Measurements from ENCODE around the gene COASY.

Gene COASY

DNA sequence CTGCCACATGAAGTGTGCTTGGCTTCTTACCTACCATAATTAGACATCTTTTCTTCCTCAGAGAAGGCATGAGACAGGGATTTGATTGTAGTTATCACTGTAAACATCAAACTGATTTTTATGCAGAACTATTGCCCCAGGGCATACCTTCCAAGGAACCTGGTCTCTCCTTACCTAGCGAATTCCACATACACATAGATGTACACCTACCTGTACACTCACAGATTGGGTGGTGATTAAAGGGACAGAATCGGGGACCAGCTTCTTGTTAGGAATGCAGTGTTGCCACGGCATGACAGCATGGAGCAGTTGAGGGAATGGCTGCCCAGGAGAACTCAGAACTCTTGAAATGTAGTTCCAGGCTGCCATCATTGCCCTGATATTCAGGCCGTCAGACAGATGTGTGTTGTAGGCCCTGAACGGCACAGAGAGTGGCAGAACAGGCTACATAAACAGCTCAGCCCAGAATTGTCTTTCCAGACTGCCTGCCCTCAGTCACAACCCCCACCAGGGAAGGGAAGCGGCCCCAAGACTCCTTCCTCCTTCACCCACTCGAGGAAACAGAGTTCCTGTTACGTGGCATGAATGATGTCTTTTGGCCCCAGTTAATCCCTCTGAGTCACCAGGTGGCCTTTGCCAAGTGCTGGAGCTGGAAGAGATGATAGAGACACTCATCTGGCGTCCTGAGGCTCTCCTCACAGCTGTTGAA lies 43.7 kb upstream of the COASY start:
- TF ChIP-seq, protein P1, sequence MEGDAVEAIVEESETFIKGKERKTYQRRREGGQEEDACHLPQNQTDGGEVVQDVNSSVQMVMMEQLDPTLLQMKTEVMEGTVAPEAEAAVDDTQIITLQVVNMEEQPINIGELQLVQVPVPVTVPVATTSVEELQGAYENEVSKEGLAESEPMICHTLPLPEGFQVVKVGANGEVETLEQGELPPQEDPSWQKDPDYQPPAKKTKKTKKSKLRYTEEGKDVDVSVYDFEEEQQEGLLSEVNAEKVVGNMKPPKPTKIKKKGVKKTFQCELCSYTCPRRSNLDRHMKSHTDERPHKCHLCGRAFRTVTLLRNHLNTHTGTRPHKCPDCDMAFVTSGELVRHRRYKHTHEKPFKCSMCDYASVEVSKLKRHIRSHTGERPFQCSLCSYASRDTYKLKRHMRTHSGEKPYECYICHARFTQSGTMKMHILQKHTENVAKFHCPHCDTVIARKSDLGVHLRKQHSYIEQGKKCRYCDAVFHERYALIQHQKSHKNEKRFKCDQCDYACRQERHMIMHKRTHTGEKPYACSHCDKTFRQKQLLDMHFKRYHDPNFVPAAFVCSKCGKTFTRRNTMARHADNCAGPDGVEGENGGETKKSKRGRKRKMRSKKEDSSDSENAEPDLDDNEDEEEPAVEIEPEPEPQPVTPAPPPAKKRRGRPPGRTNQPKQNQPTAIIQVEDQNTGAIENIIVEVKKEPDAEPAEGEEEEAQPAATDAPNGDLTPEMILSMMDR (IDR thresholded peaks at IDR 0.05; ENCODE audit: control insufficient read depth, extremely low read depth, insufficient read depth) = no peak
- no peak overlapping the region for H3K4me3 ChIP-seq (ENCODE audit: low read depth, low read length)
- DNase-seq (ENCODE audit: low read depth) = no peak

GRCh38 chr17:42518755-42519545 lies 43.0 kb upstream of the COASY start:
- H3K4me3 ChIP-seq (ENCODE audit: low read depth, low read length) = no peak overlapping the region
- TF ChIP-seq, protein P1 (IDR thresholded peaks at IDR 0.05; ENCODE audit: control insufficient read depth, extremely low read depth, insufficient read depth) = no peak
- no peak for DNase-seq (ENCODE audit: low read depth)

- TF ChIP-seq, protein P1 (IDR thresholded peaks at IDR 0.05; ENCODE audit: control insufficient read depth, extremely low read depth, insufficient read depth) = no peak
- no peak overlapping the region for H3K4me3 ChIP-seq (ENCODE audit: low read depth, low read length)
- peak; percentile 69 for DNase-seq (ENCODE audit: low read depth)
Observed at GRCh38 chr17:42519546-42520491, 42.1 kb upstream of the COASY start.

GRCh38 chr17:42520540-42520951 lies 41.4 kb upstream of the COASY start:
- no peak for DNase-seq (ENCODE audit: low read depth)

DNA sequence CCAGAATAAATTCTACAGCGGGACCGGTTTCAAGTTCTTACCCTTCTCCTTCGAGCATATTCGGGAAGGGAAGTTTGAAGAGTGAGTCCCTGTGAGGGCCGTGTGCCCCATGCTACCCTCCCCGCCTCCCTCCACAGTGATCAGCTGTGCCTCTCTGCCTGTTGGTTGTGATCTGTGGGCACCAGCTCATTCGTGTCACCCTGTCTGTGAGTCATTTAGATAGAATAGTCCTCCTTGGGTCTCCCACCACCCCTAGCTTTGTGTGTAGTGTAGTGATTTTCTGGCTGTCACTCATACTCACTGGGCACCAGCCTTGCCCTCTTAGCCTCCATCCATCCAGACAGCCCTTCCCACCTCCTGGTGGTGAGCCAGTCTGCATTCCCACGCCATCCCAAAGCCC lies 40.9 kb upstream of the COASY start:
- TF ChIP-seq, protein P1 (IDR thresholded peaks at IDR 0.05; ENCODE audit: control insufficient read depth, extremely low read depth, insufficient read depth) = no peak
- no peak for DNase-seq (ENCODE audit: low read depth)
- no peak overlapping the region for H3K4me3 ChIP-seq (ENCODE audit: low read depth, low read length)

More at GRCh38 chr17:42520540-42520951, 41.4 kb upstream of the COASY start:
- H3K4me3 ChIP-seq (ENCODE audit: low read depth, low read length) = no peak overlapping the region
- TF ChIP-seq, protein P1 (IDR thresholded peaks at IDR 0.05; ENCODE audit: control insufficient read depth, extremely low read depth, insufficient read depth) = 0 out of 2 replicates have a peak, but pooled peaks have one; percentile 16

DNA sequence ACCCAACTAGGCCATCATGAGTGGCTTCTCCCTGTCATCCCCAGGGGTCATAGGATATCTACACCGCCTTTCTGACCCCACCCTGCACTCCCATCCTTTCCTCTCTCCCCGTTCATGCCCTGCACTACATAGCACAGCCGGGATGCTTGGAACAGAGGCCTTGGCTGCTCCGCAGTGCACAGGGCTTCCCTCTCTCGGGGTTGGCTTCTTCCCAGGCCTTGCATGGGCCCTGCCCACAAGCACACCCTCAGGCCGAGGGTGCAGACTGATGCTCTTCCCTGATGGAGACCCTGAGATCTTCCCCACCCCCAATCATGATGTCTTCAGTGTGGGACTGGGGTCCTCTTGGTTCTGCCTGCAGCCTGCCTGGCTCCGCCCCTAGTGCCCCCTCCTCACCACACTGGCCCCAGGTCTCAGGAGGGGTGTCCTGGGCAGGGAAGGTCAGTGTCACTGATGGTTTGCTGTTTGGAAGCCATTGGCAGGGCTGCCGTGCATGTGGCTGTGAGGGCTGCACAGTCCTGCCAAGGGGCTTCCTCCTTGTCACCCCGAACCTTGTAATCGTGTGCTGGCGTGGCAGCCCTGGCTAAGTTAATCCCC lies 40.2 kb upstream of the COASY start:
- TF ChIP-seq, protein P1 (IDR thresholded peaks at IDR 0.05; ENCODE audit: control insufficient read depth, extremely low read depth, insufficient read depth) = no peak
- no peak for DNase-seq (ENCODE audit: low read depth)
- H3K4me3 ChIP-seq (ENCODE audit: low read depth, low read length) = no peak overlapping the region

Data from LNCaP clone FGC (cell line).